Ishikawa (cell line): ENCODE measurements around the gene MTA2.

Experiments
- CEBPB ChIP-seq: IDR thresholded peaks from 2 replicates; pipeline ENCODE4 v1.6.1; 2012
- CREB1 ChIP-seq: IDR thresholded peaks from 2 replicates; pipeline ENCODE4 v1.6.1; 2012; ENCODE audit warnings: low read depth
- EGR1 ChIP-seq: IDR thresholded peaks from 2 replicates; pipeline ENCODE4 v1.6.1; 2012
- EP300 ChIP-seq: IDR thresholded peaks from 2 replicates; pipeline ENCODE4 v1.6.1; 2012; ENCODE audit warnings: borderline replicate concordance
- FOXM1 ChIP-seq: IDR thresholded peaks from 2 replicates; pipeline ENCODE4 v1.6.1; 2012; ENCODE audit warnings: low read depth, borderline replicate concordance
- NFIC ChIP-seq: IDR thresholded peaks from 2 replicates; pipeline ENCODE4 v1.6.1; 2012
- RAD21 ChIP-seq: IDR thresholded peaks from 2 replicates; pipeline ENCODE4 v1.6.1; 2012; ENCODE audit warnings: low read depth
- TAF1 ChIP-seq: IDR thresholded peaks from 2 replicates; pipeline ENCODE4 v1.6.1; 2012; ENCODE audit warnings: low read depth, mild to moderate bottlenecking
- TCF12 ChIP-seq: IDR thresholded peaks from 2 replicates; pipeline ENCODE4 v1.6.1; 2012; ENCODE audit warnings: low read depth
- TEAD4 ChIP-seq: IDR thresholded peaks from 2 replicates; pipeline ENCODE4 v1.6.1; 2012
- YY1 ChIP-seq: IDR thresholded peaks from 2 replicates; pipeline ENCODE4 v1.6.1; 2012; ENCODE audit warnings: low read depth
- ZBTB7A ChIP-seq: IDR thresholded peaks from 2 replicates; pipeline ENCODE4 v1.6.1; 2012; ENCODE audit warnings: low read depth
- TF ChIP-seq, protein P1 (sequence below): IDR thresholded peaks from 2 replicates; pipeline ENCODE4 v1.6.1; 2012
- TF ChIP-seq, protein P2 (sequence below): IDR thresholded peaks from 2 replicates; pipeline ENCODE4 v1.6.1; 2012
- TF ChIP-seq, protein P3 (sequence below): IDR thresholded peaks from 2 replicates; pipeline ENCODE4 v1.6.1; 2012; ENCODE audit warnings: low read depth, mild to moderate bottlenecking

The MTA2 gene

DNA sequence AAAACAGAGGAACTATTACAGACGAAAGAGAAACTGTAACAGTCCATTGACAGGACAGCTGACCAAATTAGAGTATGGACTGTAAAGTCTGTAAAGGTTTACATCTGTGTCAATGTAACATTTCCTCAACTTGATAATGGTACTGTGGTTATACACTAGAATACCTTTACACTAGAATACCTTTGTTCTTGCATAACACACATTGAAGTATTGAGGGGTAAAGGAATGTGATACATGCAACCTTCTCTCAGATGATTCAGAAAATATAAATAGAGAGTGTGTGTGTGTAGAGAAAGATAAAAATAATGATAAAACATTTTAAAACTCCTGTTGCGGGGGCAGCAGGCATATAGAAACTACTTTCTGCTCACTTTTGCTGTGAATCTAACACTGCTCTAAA, 22.4 kb downstream of the MTA2 start:
- TF ChIP-seq, protein P1, sequence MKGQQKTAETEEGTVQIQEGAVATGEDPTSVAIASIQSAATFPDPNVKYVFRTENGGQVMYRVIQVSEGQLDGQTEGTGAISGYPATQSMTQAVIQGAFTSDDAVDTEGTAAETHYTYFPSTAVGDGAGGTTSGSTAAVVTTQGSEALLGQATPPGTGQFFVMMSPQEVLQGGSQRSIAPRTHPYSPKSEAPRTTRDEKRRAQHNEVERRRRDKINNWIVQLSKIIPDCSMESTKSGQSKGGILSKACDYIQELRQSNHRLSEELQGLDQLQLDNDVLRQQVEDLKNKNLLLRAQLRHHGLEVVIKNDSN: no peak
- TF ChIP-seq TCF12: no peak
- no peak for TF ChIP-seq YY1
- TF ChIP-seq, protein P2, sequence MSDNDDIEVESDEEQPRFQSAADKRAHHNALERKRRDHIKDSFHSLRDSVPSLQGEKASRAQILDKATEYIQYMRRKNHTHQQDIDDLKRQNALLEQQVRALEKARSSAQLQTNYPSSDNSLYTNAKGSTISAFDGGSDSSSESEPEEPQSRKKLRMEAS: no peak
- TF ChIP-seq FOXM1: no peak
- no peak for TF ChIP-seq RAD21
- no peak for TF ChIP-seq ZBTB7A
- TF ChIP-seq, protein P3, sequence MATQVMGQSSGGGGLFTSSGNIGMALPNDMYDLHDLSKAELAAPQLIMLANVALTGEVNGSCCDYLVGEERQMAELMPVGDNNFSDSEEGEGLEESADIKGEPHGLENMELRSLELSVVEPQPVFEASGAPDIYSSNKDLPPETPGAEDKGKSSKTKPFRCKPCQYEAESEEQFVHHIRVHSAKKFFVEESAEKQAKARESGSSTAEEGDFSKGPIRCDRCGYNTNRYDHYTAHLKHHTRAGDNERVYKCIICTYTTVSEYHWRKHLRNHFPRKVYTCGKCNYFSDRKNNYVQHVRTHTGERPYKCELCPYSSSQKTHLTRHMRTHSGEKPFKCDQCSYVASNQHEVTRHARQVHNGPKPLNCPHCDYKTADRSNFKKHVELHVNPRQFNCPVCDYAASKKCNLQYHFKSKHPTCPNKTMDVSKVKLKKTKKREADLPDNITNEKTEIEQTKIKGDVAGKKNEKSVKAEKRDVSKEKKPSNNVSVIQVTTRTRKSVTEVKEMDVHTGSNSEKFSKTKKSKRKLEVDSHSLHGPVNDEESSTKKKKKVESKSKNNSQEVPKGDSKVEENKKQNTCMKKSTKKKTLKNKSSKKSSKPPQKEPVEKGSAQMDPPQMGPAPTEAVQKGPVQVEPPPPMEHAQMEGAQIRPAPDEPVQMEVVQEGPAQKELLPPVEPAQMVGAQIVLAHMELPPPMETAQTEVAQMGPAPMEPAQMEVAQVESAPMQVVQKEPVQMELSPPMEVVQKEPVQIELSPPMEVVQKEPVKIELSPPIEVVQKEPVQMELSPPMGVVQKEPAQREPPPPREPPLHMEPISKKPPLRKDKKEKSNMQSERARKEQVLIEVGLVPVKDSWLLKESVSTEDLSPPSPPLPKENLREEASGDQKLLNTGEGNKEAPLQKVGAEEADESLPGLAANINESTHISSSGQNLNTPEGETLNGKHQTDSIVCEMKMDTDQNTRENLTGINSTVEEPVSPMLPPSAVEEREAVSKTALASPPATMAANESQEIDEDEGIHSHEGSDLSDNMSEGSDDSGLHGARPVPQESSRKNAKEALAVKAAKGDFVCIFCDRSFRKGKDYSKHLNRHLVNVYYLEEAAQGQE: no peak
- no peak for TF ChIP-seq NFIC
- no peak for TF ChIP-seq TAF1
- TF ChIP-seq EGR1: no peak
- no peak for TF ChIP-seq EP300
- TF ChIP-seq CREB1: no peak

DNA sequence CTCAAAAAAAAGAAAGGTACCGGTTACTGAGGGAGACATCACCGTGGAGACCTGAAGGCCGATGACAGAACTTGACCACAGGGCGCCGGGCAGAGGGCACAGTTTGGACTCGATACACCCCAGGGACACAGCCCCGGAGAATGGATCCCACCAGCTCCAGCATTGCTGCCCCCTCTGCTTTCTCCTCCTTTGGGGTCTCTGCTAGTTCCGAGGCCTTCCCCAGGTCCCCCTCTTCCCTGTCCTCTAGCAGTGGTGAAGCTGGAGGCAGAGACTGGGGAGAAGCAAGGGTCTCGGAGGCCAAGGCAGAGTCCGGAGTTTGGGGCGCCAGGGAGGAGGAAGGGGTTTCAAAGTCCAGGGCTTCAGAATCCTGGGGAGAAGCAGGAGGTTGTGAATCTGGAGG, 23.1 kb downstream of the MTA2 start:
- TF ChIP-seq, protein P1: no peak
- TF ChIP-seq TAF1: no peak
- TF ChIP-seq TCF12: no peak
- no peak for TF ChIP-seq EGR1
- TF ChIP-seq FOXM1: no peak
- no peak for TF ChIP-seq EP300
- TF ChIP-seq, protein P3: no peak
- TF ChIP-seq TEAD4: no peak
- TF ChIP-seq, protein P2: no peak

DNA sequence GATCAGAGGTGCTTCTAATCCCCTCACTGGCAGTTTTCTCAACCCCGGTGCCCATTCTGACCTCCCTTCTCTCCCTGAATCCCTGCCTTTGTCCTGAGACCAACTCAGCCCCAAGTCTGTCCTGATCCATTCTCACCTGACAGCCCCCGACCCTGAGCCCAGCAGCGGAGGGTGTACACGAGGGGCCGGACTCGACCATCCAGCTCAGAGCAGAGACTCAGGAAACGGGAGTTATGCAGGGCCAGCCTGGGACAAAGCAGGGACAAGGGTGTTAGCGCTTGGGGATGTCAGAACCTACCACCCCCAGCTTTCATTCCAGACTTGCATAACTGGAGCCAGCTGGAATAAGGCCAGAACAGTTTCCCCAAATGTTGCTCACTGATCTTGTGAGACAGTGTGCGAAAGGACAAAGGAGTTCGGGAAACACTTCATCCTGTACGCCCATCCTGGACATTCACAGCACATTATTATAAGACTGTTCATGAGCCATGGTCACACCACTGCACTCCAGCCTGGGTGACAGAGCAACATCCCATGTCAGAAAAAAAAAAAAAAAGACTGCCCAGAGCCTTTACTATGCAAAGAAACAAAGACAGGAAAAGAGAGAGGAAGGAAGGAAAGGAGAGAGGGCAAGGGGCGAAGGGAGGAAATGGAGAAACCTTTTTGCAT, 24.5 kb downstream of the MTA2 start:
- TF ChIP-seq NFIC: no peak
- no peak for TF ChIP-seq RAD21
- TF ChIP-seq FOXM1: no peak
- TF ChIP-seq, protein P2: no peak
- TF ChIP-seq, protein P1: no peak
- TF ChIP-seq, protein P3: no peak
- no peak for TF ChIP-seq EP300
- no peak for TF ChIP-seq YY1
- TF ChIP-seq EGR1: no peak
- TF ChIP-seq ZBTB7A: no peak
- no peak for TF ChIP-seq TCF12
- no peak for TF ChIP-seq TAF1
- TF ChIP-seq CREB1: no peak
- TF ChIP-seq TEAD4: no peak
- TF ChIP-seq CEBPB: no peak

DNA sequence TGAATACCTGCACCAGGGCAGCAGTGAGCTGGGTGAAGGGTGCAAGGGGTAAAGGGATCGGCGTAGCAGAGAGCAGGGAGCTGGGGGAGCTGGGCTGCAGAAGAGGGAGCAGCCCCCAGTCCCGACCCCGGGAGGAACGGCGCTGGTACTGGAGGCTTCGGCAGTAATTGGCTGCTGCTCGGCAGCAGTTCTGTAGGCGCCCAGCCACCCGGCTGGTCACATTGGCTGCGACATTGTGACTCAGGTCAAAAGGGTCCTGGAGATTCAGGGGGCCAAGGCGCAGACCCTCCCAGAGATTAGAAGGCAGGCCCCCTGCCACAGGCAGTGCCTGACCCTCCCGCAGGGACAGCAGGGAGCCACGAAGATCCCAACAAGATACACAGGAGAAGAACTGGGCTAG, 25.8 kb downstream of the MTA2 start:
- TF ChIP-seq, protein P3: no peak
- TF ChIP-seq TCF12 (no peak), ZBTB7A (no peak), CREB1 (no peak), RAD21 (no peak), EP300 (no peak), TAF1 (no peak), NFIC (no peak), EGR1 (no peak), YY1 (no peak)
- TF ChIP-seq, protein P2: no peak
